IMR-90 (cell line): ENCODE results near the gene MED4. TPM values are rescaled to one million over a fixed set of nuclear protein-coding genes. Genes with fewer than 3 reads are reported as not detected.

Experiments
- ATAC-seq: fragments of 200-7000 bp; cut with Tn5 transposase; 2 replicates; pipeline ENCODE4 v1.9.1; 2020; ENCODE audit warnings: low read depth, mild to moderate bottlenecking, moderate library complexity
- BruUV-seq: library from RNA; stranded (reverse); fragments of 400-500 nt; replicated peaks from 2 replicates; lab custom pipeline; 2021; lab: Mats Ljungman, UMichigan
- CTCF ChIA-PET: fragments of 300-600 bp; formaldehyde crosslinking; extraction: SDS; loops from one replicate; lab custom pipeline; 2021; ENCODE audit warnings: antibody characterized with exemption; lab: Yijun Ruan, JAX
- POLR2A ChIA-PET: fragments of 300-600 bp; sonication (Branson Sonifier 250); formaldehyde crosslinking; loops from one replicate; lab custom pipeline; 2022; ENCODE audit warnings: antibody characterized with exemption; ENCODE audit not compliant: unreplicated experiment; lab: Charles Lee
- DNase-seq: peaks from one replicate; pipeline ENCODE4 v3.0.0; 2013
- H2AFZ ChIP-seq: replicated peaks from 2 replicates; pipeline ENCODE3; 2013; ENCODE audit warnings: low read length, mild to moderate bottlenecking; ENCODE audit not compliant: poor library complexity
- H2AK5ac ChIP-seq: 2 replicates; pipeline ENCODE4 v1.6.1; 2013; ENCODE audit warnings: low read depth, low read length, inconsistent platforms
- H2AK9ac ChIP-seq: replicated peaks from 2 replicates; pipeline ENCODE3; 2013; ENCODE audit warnings: mild to moderate bottlenecking, low read depth, low read length, moderate library complexity; ENCODE audit not compliant: poor library complexity
- H2BK120ac ChIP-seq: 2 replicates; pipeline ENCODE4 v1.6.1; 2013; ENCODE audit warnings: low read depth, low read length, inconsistent platforms
- H2BK15ac ChIP-seq: 3 replicates; pipeline ENCODE4 v1.6.1; 2013; ENCODE audit warnings: low read depth, low read length, inconsistent platforms
- H2BK20ac ChIP-seq: 2 replicates; pipeline ENCODE4 v1.6.1; 2013; ENCODE audit warnings: low read depth, mild to moderate bottlenecking, inconsistent platforms, low read length, moderate library complexity
- H2BK5ac ChIP-seq: 2 replicates; pipeline ENCODE4 v1.6.1; 2013; ENCODE audit warnings: mild to moderate bottlenecking, low read depth, low read length, inconsistent platforms; ENCODE audit not compliant: poor library complexity, severe bottlenecking
- H3K14ac ChIP-seq: replicated peaks from 2 replicates; pipeline ENCODE4 v1.6.1; 2013; ENCODE audit warnings: low read depth, low read length, inconsistent platforms
- H3K18ac ChIP-seq: 2 replicates; pipeline ENCODE4 v1.6.1; 2013; ENCODE audit warnings: low read depth, low read length, control low read depth
- H3K23ac ChIP-seq: 2 replicates; pipeline ENCODE4 v1.6.1; 2013; ENCODE audit warnings: low read depth, low read length, inconsistent platforms
- H3K27ac ChIP-seq: 2 replicates; pipeline ENCODE4 v1.5.1; 2013; ENCODE audit warnings: mild to moderate bottlenecking, control low read depth, low read length; ENCODE audit not compliant: insufficient read depth
- H3K27me3 ChIP-seq: 2 replicates; pipeline ENCODE4 v1.6.1; 2013; ENCODE audit warnings: low read length; ENCODE audit not compliant: control insufficient read depth, insufficient read depth
- H3K36me3 ChIP-seq: 2 replicates; pipeline ENCODE4 v1.6.1; 2013; ENCODE audit warnings: low read length, mixed read lengths; ENCODE audit not compliant: control insufficient read depth, insufficient read depth
- H3K4ac ChIP-seq: 2 replicates; pipeline ENCODE4 v1.6.1; 2013; ENCODE audit warnings: low read depth, low read length, inconsistent platforms
- H3K4me1 ChIP-seq: 2 replicates; pipeline ENCODE4 v1.6.1; 2013; ENCODE audit warnings: low read length, mixed read lengths; ENCODE audit not compliant: control insufficient read depth, insufficient read depth
- H3K4me2 ChIP-seq: 2 replicates; pipeline ENCODE4 v1.6.1; 2013; ENCODE audit warnings: low read depth, mild to moderate bottlenecking, control low read depth, low read length, moderate library complexity
- H3K4me3 ChIP-seq: 2 replicates; pipeline ENCODE4 v1.5.1; 2013; ENCODE audit warnings: low read depth, mild to moderate bottlenecking, control low read depth, low read length, moderate library complexity; ENCODE audit not compliant: insufficient read depth
- H3K56ac ChIP-seq: 2 replicates; pipeline ENCODE4 v1.6.1; 2013; ENCODE audit warnings: low read length, inconsistent platforms; ENCODE audit not compliant: insufficient read depth; ENCODE audit errors: extremely low read depth
- H3K79me1 ChIP-seq, 2 experiments: 2 replicates each; pipeline ENCODE4 v1.6.1; 2013; ENCODE audit warnings: low read length in 2 of 2, inconsistent platforms in 1 of 2, low read depth in 1 of 2
- H3K9ac ChIP-seq: 2 replicates; pipeline ENCODE4 v1.6.1; 2013; ENCODE audit warnings: low read depth, low read length, control low read depth
- H3K9me1 ChIP-seq: 2 replicates; pipeline ENCODE4 v1.6.1; 2013; ENCODE audit warnings: low read length, inconsistent platforms; ENCODE audit not compliant: insufficient read depth
- H3K9me3 ChIP-seq: 2 replicates; pipeline ENCODE4 v1.6.1; 2013; ENCODE audit warnings: low read length; ENCODE audit not compliant: control insufficient read depth, insufficient read depth
- H4K20me1 ChIP-seq: 2 replicates; pipeline ENCODE4 v1.6.1; 2013; ENCODE audit warnings: low read length, inconsistent platforms; ENCODE audit not compliant: insufficient read depth
- H4K5ac ChIP-seq: 2 replicates; pipeline ENCODE4 v1.6.1; 2013; ENCODE audit warnings: mild to moderate bottlenecking, low read depth, low read length, control low read depth
- H4K8ac ChIP-seq, 2 experiments: 2 replicates each; pipeline ENCODE4 v1.6.1; 2013; ENCODE audit warnings: low read depth in 2 of 2, low read length in 2 of 2, control low read depth in 1 of 2, inconsistent platforms in 1 of 2
- H4K91ac ChIP-seq: 2 replicates; pipeline ENCODE4 v1.6.1; 2013; ENCODE audit warnings: low read depth, low read length, inconsistent platforms; ENCODE audit not compliant: insufficient read depth
- CEBPB ChIP-seq: IDR thresholded peaks from 2 replicates; pipeline ENCODE4 v1.6.1; 2012; ENCODE audit warnings: low read depth, low read length, improper control_type of control experiment
- CHD1 ChIP-seq: IDR thresholded peaks from 2 replicates; pipeline ENCODE4 v1.6.1; 2012; ENCODE audit warnings: low read depth, low read length, improper control_type of control experiment
- MAFK ChIP-seq: IDR thresholded peaks from 2 replicates; pipeline ENCODE4 v1.6.1; 2012; ENCODE audit warnings: low read depth, low read length, improper control_type of control experiment
- MXI1 ChIP-seq: IDR thresholded peaks from 2 replicates; pipeline ENCODE4 v1.6.1; 2012; ENCODE audit warnings: low read depth, mild to moderate bottlenecking, low read length, moderate library complexity, borderline replicate concordance
- NFE2L2 ChIP-seq: fragments of 150-350 bp; IDR thresholded peaks from 2 replicates; pipeline ENCODE4 v1.6.1; 2016; ENCODE audit warnings: low read depth, mild to moderate bottlenecking, low read length
- POLR2A ChIP-seq: IDR thresholded peaks from 2 replicates; pipeline ENCODE4 v1.6.1; 2012; ENCODE audit warnings: mild to moderate bottlenecking, low read depth, low read length
- RAD21 ChIP-seq: IDR thresholded peaks from 2 replicates; pipeline ENCODE4 v1.6.1; 2012; ENCODE audit warnings: low read length, improper control_type of control experiment
- SMC3 ChIP-seq: fragments of 150-350 bp; IDR thresholded peaks from 2 replicates; pipeline ENCODE4 v1.6.1; 2016; ENCODE audit warnings: low read depth, mild to moderate bottlenecking, antibody characterized with exemption, low read length, moderate library complexity
- WGBS, 2 experiments: methylation state at CpG; one replicate each; pipeline versions ENCODE4 v1.1.5 to v1.1.7; 2013; ENCODE audit warnings: missing lambda C conversion rate in 2 of 2; ENCODE audit not compliant: insufficient read length in 1 of 2; ENCODE audit errors: extremely low coverage in 2 of 2; 5-methylcytosine and 5-hydroxymethylcytosine counted together
- dilution Hi-C: fragments of 300-500 bp; cut with HindIII; formaldehyde crosslinking; loops from one replicate; pipeline ENCODE4 v1.14.3; 2018; ENCODE audit warnings: low sequenced_read_pairs; ENCODE audit not compliant: unreplicated experiment
- in situ Hi-C: fragments of 300-500 bp; cut with MboI; formaldehyde crosslinking; loops from 3 replicates; pipeline ENCODE4 v1.14.3; 2019; ENCODE audit warnings: low sequenced_read_pairs, inconsistent platforms, mixed read lengths
- intact Hi-C: fragments of 100-400 bp; cut with micrococcal nuclease; formaldehyde crosslinking; loops from 2 replicates; pipeline ENCODE4 v1.10.0; 2022
- polyA plus RNA-seq, 3 experiments: library from polyadenylated mRNA; depleted of rRNA; stranded (reverse); fragments of >200 nt; gene quantifications; 2 replicates each; pipeline ENCODE4 v1.2.3, GENCODE V29; 2012; ENCODE audit warnings: low replicate concordance in 1 of 3
- total RNA-seq: library from RNA; depleted of rRNA; stranded (reverse); fragments of >200 nt; gene quantifications from 2 replicates; pipeline ENCODE4 v1.2.3, GENCODE V29; 2012

MED4 gene
- total and polyA plus RNA-seq, 2 of the 4 experiments (the other 2 are of a cell fraction) = 25.3 to 40.5 TPM

DNA sequence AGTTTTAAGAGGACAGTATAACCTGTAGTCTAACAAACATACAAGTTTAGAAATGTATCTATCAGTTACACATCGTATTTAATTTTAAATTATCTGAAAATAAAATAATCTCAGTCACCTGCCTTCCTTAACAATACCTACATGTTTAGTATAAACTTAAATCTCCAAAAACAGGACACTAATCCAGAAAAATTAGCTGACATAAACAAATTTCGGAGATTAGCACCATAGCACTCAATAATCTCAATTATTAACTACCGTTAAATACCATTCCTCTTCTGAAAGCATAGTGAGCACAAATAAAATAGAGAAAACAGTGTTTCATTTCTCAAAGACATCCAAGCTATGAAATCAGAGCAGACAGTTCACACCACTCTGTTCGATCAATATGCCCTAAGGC is 13.2 kb downstream of the MED4 start:
- ChIA-PET CTCF (no interaction called here), POLR2A (no interaction called here)
- peaks cover 6 to 8% of the 10 kb centered on the region in 2 experiments; a peak in 3 of 4 replicates for H3K79me1 ChIP-seq
- no peaks in the 10 kb centered on the region for H3K27me3 ChIP-seq
- H4K91ac ChIP-seq = no peak overlapping the region
- no peak overlapping the region for H3K4ac ChIP-seq
- no peak overlapping the region for H2BK120ac ChIP-seq
- H3K9me3 ChIP-seq = no peaks in the 10 kb centered on the region
- no peak overlapping the region for H2BK5ac ChIP-seq
- H2AFZ ChIP-seq = no peak overlapping the region
- in situ Hi-C loops = no loop called here
- no peak overlapping the region for H3K14ac ChIP-seq
- H3K4me2 ChIP-seq = no peak overlapping the region
- dilution Hi-C loops = no loop called here
- WGBS, 2 experiments = no CpG with 5 or more reads among the region's 4 CpGs
- ATAC-seq (no peak), DNase-seq (no peak)
- no peaks in the 10 kb centered on the region for H3K4me1 ChIP-seq
- intact Hi-C loops = no loop called here
- H3K56ac ChIP-seq = no peak overlapping the region
- H2AK5ac ChIP-seq = no peak overlapping the region
- TF ChIP-seq CHD1 (no peak), CEBPB (no peak), MAFK (peak; percentile 97), NFE2L2 (no peak), SMC3 (no peak), RAD21 (no peak), MXI1 (no peak), POLR2A (no peak)
- no peak overlapping the region for H3K23ac ChIP-seq
- H3K27ac ChIP-seq = no peak overlapping the region
- H2BK20ac ChIP-seq = no peak overlapping the region
- no peaks in the 10 kb centered on the region for H3K9me1 ChIP-seq
- no peak overlapping the region for H3K4me3 ChIP-seq
- BruUV-seq = no TSS peak
- no peak overlapping the region for H3K18ac ChIP-seq
- no peak overlapping the region for H4K5ac ChIP-seq
- H4K8ac ChIP-seq = no peak overlapping the region
- H3K36me3 ChIP-seq = peaks cover 32% of the 10 kb centered on the region
- H2AK9ac ChIP-seq = no peak overlapping the region
- no peak overlapping the region for H2BK15ac ChIP-seq
- no peak overlapping the region for H3K9ac ChIP-seq
- peaks cover 3% of the 10 kb centered on the region for H4K20me1 ChIP-seq
